PC-3 (cell line): ENCODE measurements around the gene PGC.

ENCODE experiments used
- EZH2 ChIP-seq: fragments of 300-600 bp; sonication (generic); IDR thresholded peaks from one replicate; pipeline ENCODE4 v1.6.1; 2017; ENCODE audit warnings: antibody characterized with exemption, mild to moderate bottlenecking, low read length; ENCODE audit not compliant: unreplicated experiment
- TF ChIP-seq, protein P1 (sequence below): fragments of 300-600 bp; sonication (generic); conservative IDR thresholded peaks from 2 replicates; pipeline ENCODE4 v1.5.1; 2017; ENCODE audit warnings: antibody characterized with exemption, low read depth, mild to moderate bottlenecking, low read length

DNA sequence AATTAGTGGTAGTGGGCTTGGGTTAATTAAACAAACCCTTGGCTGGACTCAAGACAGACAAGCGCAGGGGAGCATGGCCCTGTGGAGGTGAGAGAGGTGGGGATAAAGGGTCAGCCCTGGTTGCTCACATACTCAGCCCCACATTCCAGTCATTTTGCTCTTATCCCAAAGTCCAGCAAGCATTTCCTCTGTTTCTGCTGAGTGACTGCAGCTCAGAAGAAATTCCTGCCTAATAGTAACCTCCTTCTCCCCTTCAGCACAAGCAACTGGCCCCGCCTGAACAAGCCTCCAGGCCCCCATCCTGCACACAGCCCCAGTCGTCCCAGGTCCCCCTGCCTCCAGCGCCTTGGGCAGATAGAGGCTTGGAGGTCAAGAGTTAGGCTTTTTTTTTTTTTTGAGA, 8.2 kb downstream of the PGC start:
- TF ChIP-seq, protein P1, sequence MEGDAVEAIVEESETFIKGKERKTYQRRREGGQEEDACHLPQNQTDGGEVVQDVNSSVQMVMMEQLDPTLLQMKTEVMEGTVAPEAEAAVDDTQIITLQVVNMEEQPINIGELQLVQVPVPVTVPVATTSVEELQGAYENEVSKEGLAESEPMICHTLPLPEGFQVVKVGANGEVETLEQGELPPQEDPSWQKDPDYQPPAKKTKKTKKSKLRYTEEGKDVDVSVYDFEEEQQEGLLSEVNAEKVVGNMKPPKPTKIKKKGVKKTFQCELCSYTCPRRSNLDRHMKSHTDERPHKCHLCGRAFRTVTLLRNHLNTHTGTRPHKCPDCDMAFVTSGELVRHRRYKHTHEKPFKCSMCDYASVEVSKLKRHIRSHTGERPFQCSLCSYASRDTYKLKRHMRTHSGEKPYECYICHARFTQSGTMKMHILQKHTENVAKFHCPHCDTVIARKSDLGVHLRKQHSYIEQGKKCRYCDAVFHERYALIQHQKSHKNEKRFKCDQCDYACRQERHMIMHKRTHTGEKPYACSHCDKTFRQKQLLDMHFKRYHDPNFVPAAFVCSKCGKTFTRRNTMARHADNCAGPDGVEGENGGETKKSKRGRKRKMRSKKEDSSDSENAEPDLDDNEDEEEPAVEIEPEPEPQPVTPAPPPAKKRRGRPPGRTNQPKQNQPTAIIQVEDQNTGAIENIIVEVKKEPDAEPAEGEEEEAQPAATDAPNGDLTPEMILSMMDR: no peak
- TF ChIP-seq EZH2: no peak
